ENCODE data around the gene PDZD2.

PDZD2 gene

GRCh38 chr5:32157078-32157477, 518.1 kb downstream of the PDZD2 start:
- DNase-seq: no peak

DNA sequence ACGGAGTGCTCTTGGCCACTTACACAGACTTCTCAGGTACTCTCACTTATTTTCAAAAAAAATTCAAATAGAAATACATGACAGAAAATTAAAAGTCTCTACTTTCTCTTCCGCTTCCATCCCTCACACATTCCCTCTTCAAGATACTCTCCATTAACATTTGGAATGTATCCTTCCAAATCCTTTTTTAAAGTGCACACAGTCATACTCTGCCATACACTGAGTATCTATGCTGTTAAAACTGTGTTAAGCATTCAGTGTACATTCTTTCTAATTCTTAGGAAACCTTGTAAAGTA, 519.7 kb downstream of the PDZD2 start:
- DNase-seq: no peak

GRCh38 chr5:32159328-32160072, 520.6 kb downstream of the PDZD2 start:
- no peak for DNase-seq

GRCh38 chr5:32160228-32160627, 521.3 kb downstream of the PDZD2 start:
- no peak for DNase-seq

Data from CD4-positive, alpha-beta T cell treated with Interleukin-15 for 1 hour (primary cell).